ENCODE measurements around the gene PTPN14.
A peak's percentile ranks its signal among the peaks of the same experiment; 100 is the strongest.

The PTPN14 gene

GRCh38 chr1:214332946-214333798 is 218.2 kb downstream of the PTPN14 start:
- no peak overlapping the region for H3K4me3 ChIP-seq (ENCODE audit: low read depth in 1 of 2, low read length in 2 of 2)
- no peak overlapping the region for H3K4me2 ChIP-seq (ENCODE audit: insufficient read depth, low read length)
- H3K36me3 ChIP-seq (ENCODE audit: insufficient read depth, low read length), result peaks cover 51% of the 10 kb centered on the region
- H3K27me3 ChIP-seq (ENCODE audit: insufficient read depth, low read length, poor library complexity), result no peaks in the 10 kb centered on the region
- H3K9me3 ChIP-seq (ENCODE audit: insufficient read depth, low read length, severe bottlenecking), result no peaks in the 10 kb centered on the region
- no peaks in the 10 kb centered on the region for H3K4me1 ChIP-seq (ENCODE audit: insufficient read depth, low read length)
- no peak overlapping the region for H2AFZ ChIP-seq (ENCODE audit: low read depth, low read length)
- ATAC-seq (ENCODE audit: insufficient read depth, low read depth) (peak; percentile 37; the same call in 1 of the 3 replicates), DNase-seq (peak; percentile 54)
- H3K9ac ChIP-seq (ENCODE audit: low read depth, low read length), result no peak overlapping the region
- no peaks in the 10 kb centered on the region for H3K79me2 ChIP-seq (ENCODE audit: insufficient read depth, low read length)
- H4K20me1 ChIP-seq (ENCODE audit: insufficient read depth, low read length), result peaks cover 2% of the 10 kb centered on the region; the same call in 1 of the 2 replicates
- TF ChIP-seq, protein P1, sequence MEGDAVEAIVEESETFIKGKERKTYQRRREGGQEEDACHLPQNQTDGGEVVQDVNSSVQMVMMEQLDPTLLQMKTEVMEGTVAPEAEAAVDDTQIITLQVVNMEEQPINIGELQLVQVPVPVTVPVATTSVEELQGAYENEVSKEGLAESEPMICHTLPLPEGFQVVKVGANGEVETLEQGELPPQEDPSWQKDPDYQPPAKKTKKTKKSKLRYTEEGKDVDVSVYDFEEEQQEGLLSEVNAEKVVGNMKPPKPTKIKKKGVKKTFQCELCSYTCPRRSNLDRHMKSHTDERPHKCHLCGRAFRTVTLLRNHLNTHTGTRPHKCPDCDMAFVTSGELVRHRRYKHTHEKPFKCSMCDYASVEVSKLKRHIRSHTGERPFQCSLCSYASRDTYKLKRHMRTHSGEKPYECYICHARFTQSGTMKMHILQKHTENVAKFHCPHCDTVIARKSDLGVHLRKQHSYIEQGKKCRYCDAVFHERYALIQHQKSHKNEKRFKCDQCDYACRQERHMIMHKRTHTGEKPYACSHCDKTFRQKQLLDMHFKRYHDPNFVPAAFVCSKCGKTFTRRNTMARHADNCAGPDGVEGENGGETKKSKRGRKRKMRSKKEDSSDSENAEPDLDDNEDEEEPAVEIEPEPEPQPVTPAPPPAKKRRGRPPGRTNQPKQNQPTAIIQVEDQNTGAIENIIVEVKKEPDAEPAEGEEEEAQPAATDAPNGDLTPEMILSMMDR (IDR thresholded peaks at IDR 0.05; ENCODE audit: borderline replicate concordance, extremely low read depth, low read length, poor library complexity, severe bottlenecking), result peak; percentile 86
- no peak for TF ChIP-seq EZH2 (IDR thresholded peaks at IDR 0.05; ENCODE audit: borderline replicate concordance, low read depth, low read length, severe bottlenecking)
- peak overlapping the region; percentile 29 for H3K27ac ChIP-seq (ENCODE audit: low read length)

- ATAC-seq (ENCODE audit: insufficient read depth, low read depth) (peak; percentile 64), DNase-seq (peak; percentile 66)
- Histone ChIP-seq H3K36me3 (ENCODE audit: insufficient read depth, low read length) (peaks cover 57% of the 10 kb centered on the region), H3K27ac (ENCODE audit: low read length) (no peak overlapping the region), H3K9me3 (ENCODE audit: insufficient read depth, low read length, severe bottlenecking) (no peaks in the 10 kb centered on the region), H3K79me2 (ENCODE audit: insufficient read depth, low read length) (no peaks in the 10 kb centered on the region), H3K9ac (ENCODE audit: low read depth, low read length) (no peak overlapping the region), H2AFZ (ENCODE audit: low read depth, low read length) (no peak overlapping the region), H4K20me1 (ENCODE audit: insufficient read depth, low read length) (peaks cover 2% of the 10 kb centered on the region; the same call in 1 of the 2 replicates), H3K4me1 (ENCODE audit: insufficient read depth, low read length) (no peaks in the 10 kb centered on the region), H3K4me3 (ENCODE audit: low read depth in 1 of 2, low read length in 2 of 2) (no peak overlapping the region), H3K27me3 (ENCODE audit: insufficient read depth, low read length, poor library complexity) (no peaks in the 10 kb centered on the region), H3K4me2 (ENCODE audit: insufficient read depth, low read length) (no peak overlapping the region)
- TF ChIP-seq, protein P1 (IDR thresholded peaks at IDR 0.05; ENCODE audit: borderline replicate concordance, extremely low read depth, low read length, poor library complexity, severe bottlenecking), result peak; percentile 94
- no peak for TF ChIP-seq EZH2 (IDR thresholded peaks at IDR 0.05; ENCODE audit: borderline replicate concordance, low read depth, low read length, severe bottlenecking)
Measured at GRCh38 chr1:214331827-214332423, 219.5 kb downstream of the PTPN14 start.

DNA sequence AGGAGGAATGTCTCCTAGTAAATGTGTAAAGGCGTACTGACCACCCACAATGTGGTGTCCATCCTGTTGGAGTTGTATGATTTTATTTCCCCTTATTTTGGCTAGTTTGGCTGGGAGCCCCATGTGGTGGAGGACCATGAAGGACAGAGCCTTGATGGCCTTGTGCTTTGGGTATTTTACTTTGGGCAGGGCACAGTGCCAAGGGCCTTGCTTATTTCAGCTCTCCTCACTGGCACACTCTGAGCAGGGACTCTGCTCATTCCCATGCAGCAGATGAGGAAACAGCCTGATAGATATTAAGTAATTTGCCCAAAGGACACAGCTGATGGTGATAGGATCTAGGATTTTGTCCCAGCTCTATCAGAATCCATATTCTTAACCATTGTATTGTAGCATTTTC is 220.2 kb downstream of the PTPN14 start:
- Histone ChIP-seq H3K4me1 (ENCODE audit: insufficient read depth, low read length) (no peaks in the 10 kb centered on the region), H3K36me3 (ENCODE audit: insufficient read depth, low read length) (peaks cover 62% of the 10 kb centered on the region), H3K27me3 (ENCODE audit: insufficient read depth, low read length, poor library complexity) (no peaks in the 10 kb centered on the region), H3K9me3 (ENCODE audit: insufficient read depth, low read length, severe bottlenecking) (no peaks in the 10 kb centered on the region), H3K4me2 (ENCODE audit: insufficient read depth, low read length) (no peak overlapping the region), H3K9ac (ENCODE audit: low read depth, low read length) (no peak overlapping the region), H3K27ac (ENCODE audit: low read length) (no peak overlapping the region), H2AFZ (ENCODE audit: low read depth, low read length) (no peak overlapping the region), H3K79me2 (ENCODE audit: insufficient read depth, low read length) (no peaks in the 10 kb centered on the region), H4K20me1 (ENCODE audit: insufficient read depth, low read length) (peaks cover 2% of the 10 kb centered on the region; the same call in 1 of the 2 replicates), H3K4me3 (ENCODE audit: low read depth in 1 of 2, low read length in 2 of 2) (no peak overlapping the region)
- ATAC-seq (ENCODE audit: insufficient read depth, low read depth) (no peak), DNase-seq (no peak)
- TF ChIP-seq EZH2 (IDR thresholded peaks at IDR 0.05; ENCODE audit: borderline replicate concordance, low read depth, low read length, severe bottlenecking), result no peak
- TF ChIP-seq, protein P1 (IDR thresholded peaks at IDR 0.05; ENCODE audit: borderline replicate concordance, extremely low read depth, low read length, poor library complexity, severe bottlenecking), result no peak
